Left hindlimb (tissue), 1 donor: ENCODE data around the gene ANKRD2.

Source experiments
- DNase-seq: peaks from one replicate; pipeline ENCODE4 v3.0.0-alpha.2; 2018

ANKRD2 gene

DNA sequence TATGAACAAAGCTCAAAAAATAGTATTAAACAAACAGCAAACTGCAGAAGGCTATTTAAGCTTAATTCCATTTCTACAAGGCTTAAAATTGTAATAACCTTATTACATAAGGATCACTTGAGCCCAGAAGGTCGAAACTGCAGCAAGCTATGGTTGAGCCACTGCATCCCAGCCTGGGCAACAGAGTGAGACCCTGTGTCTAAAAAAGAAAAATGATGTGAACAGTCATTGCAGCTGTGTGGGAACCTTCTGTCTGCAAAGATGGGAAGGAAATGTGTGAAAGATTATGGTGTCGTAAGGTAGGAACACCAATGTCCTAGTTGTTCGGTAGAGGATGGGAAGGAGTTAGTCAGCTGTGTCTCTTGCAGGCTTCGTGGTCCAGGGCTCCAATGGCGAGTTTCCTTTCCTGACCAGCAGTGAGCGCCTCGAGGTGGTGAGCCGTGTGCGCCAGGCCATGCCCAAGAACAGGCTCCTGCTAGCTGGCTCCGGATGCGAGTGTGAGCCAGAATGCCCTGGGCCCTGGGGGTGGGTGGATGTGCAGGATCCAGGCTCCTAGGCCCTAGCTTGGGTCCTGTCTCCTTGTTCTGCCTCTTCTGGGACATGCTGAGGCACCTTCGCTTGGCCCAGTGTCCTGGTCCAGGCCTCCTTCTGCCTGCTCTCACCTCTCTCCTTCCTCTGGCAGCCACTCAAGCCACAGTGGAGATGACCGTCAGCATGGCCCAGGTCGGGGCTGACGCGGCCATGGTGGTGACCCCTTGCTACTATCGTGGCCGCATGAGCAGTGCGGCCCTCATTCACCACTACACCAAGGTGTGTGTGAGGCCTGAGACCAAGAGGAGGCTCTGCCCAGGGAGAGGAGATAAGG, 26.1 kb downstream of the ANKRD2 start:
- no peak for DNase-seq

DNA sequence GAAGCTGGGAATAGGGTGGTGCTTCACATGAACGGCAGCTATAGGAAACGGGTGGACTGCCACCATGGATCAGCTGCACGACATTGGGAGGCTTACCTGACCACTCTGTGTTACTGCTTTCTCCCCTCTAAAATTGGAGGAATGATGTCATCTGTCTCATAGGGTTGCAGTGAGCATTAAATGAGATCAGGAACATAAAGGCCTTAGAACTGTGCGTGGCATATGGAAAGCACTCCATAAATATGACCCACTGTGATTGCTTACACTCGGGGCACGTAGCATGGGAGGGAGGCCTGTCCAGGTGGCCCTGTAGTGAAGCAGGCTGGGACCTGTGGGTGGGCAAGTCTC, 26.7 kb downstream of the ANKRD2 start:
- DNase-seq = no peak

DNA sequence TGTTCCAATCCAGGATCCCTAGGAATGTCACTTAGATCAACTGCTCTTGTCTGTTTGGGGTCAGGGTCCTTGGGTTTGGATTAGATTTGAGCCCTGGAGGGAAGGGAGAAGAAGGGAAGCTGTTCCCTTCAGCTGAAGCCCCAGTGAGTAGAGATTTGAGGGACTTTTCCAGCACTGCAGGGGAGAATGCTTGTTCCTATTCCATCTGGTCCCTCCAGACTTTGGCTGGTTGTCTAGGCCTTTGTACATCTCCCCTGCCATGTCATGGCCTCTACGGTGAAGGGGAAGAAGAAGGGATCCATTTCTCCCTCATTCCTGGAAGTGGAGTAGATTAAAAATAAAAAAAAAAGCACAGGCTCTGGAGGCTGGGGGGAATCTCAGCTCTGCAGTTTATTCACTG, 28.0 kb downstream of the ANKRD2 start:
- DNase-seq = no peak

DNA sequence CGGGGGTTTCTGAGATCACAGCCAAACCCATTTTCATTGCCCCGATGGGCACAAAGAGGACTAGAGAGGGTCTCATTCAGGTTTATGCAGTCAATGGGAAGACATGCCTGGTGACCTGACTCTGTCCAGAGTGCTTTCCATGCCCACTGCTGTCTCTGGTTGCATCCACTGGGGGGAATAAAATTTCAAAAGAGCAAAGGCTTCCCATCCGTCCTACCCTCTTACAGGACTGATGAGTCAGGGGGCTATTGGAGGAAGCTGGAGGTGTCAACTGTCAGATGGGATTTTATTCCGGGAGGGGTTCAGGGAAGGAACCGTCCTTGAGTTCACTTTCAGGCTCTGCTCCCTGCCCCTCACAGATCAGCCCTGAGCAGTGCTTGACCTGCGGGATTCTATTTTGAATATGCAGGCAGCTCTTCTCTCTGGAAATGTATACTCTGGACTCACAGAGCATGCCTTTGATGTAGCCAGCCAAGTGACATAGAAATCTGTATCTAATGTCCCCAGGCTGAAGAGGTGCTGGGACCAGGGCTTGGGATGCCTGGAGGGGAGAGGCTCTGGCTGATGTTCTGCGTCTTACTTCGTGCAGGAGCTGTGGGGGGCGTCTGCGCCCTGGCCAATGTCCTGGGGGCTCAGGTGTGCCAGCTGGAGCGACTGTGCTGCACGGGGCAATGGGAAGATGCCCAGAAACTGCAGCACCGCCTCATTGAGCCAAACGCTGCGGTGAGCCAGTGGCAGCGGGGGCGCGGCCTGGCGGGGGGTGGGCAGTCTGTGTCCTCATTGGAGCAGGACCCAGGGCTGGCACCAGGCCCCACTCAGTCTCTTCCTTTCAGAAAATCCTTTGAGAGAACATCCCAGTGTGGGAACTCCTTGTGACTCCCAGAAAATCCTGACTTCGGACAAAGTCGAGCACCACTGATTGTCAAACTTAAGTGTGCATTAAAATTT, 29.0 kb downstream of the ANKRD2 start:
- DNase-seq = no peak

DNA sequence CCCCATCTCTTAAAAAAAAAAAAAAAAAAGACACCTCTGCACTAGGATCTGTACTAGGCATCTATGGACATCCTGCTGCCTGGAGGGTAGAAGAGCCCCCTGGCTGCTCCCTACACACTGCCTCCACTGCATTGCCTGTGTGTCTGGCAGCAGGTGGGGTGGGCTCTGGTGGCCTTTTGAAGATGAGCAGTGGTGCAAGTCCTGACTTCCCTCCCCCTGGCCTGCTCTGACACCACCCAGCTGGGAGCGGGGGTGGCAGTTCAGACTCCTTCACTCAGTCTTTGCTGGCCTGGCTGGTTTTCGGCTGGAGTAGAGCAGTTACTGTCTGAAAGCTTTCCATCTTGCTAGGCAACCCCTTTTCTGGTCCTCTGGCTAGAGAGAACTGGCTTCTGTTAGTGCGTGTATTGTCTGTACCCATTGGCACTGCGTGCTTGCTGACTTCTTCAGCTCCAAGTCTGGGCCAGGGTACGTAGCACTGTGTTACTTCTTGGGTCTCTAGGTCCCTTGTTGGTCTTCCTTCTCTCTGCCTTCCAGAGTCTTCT, 34.6 kb downstream of the ANKRD2 start:
- DNase-seq = no peak

DNA sequence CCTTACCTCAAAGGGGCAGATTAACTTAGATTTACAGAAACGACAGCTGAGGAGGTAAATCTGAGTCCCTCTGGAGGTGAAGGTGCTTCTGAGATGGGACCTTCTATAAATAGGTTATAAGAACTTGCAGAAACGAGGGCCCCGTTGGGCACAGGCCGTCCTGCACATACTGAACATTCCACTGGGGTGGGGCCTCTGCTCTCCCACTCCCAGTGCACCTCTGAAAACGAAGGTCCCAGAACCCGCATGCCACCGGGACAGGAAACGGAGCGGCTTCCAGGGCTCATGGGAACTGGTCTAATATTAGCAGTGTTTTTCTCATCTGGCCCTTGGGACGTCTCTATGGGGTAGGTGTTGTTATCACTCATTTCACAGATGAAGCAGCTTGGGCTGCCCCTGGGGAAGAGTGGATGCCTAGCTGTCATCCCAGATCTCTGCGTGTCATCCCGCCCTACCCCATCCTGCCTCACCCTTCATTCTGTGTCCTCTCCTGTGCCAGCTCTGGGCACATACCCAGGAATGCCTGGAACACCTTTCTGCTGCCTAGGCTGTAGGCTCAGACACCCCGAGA, 36.5 kb downstream of the ANKRD2 start:
- DNase-seq = no peak

DNA sequence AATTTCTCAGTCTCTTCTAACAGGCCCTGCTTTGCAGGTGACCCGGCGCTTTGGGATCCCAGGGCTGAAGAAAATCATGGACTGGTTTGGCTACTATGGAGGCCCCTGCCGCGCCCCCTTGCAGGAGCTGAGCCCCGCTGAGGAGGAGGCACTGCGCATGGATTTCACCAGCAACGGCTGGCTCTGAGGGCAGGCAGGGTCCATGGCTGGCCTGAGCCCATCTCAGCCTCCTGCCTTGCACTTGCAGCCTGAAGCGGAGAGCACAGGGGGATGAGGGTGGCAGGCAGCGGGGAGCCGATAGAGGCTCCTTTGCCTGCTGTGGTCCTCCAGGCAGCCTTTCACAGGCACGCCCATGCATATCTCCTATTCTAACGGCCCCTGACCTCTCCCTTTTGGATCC, 38.9 kb downstream of the ANKRD2 start:
- DNase-seq = no peak

DNA sequence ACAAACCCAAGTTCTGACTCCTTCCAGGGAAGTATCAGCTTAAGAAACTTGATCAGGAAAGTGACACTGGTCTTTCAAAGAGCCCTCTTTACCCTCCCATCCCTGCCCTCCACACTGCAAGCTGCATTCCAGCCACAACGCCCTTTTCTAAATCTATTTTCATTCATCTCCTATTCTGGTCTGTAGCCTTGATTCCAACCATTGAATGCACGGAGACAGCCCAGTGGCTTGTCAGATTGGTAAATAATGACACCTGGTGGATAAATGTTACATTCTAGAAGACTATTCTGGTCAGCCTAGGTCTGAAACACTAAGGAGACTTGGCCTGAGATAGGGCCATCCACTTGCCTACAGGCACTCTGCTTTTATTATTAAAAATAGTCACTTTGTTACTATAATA, 39.8 kb downstream of the ANKRD2 start:
- DNase-seq = no peak

DNA sequence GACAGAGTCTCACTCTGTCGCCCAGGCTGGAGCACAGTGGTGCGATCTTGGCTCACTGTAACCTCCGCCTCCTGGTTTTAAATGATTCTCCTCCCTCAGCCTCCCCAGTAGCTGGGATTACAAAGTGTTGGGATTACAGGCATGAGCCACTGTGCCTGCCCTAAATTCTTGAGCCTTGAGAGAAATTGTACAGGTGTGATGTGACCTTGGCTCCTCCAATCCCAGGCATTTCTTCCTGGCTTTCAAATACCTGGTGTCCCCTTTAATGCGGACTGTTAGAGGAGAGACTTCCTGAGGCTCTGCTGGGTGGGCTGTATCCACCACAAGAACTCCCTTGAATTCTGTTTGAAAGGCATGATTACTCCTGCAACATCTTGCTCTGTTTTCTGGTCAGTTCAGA, 45.7 kb downstream of the ANKRD2 start:
- DNase-seq = no peak

DNA sequence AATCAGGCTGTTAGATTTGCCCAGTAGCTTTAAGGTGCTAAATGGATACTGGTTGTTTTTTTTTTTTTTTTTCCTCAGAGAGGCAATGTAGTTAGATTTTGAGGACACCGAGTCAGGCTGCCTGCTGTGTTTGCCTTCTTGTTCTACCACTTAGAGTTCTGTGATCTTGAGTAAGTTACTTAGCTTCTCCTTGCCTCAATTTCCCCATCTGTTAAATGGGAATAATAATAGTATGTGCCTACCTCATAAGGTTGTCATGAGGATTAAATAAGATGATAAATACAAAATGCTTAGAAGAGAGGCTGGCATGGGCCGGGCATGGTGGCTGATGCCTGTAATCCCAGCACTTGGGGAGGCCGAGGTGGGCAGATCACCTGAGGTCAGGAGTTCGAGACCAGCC, 46.2 kb downstream of the ANKRD2 start:
- DNase-seq = no peak

DNA sequence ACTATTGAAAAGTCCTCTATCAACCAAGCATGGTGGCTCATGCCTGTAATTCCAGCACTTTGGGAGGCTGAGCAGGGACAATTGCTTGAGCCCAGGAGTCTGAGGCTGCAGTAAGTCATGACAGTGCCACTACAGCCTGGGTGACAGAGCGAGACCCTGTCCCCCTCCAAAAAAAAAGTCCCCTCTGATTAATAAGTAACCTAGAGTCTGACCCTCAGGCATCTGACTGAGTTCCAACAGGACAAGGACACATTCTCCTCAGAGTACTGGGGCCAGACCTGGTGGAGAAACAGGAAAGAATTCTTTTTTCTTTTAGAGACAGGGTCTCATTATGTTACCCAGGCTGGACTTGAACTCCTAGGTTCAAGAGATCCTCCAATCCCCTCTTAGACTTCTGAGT, 50.7 kb downstream of the ANKRD2 start:
- DNase-seq = no peak

DNA sequence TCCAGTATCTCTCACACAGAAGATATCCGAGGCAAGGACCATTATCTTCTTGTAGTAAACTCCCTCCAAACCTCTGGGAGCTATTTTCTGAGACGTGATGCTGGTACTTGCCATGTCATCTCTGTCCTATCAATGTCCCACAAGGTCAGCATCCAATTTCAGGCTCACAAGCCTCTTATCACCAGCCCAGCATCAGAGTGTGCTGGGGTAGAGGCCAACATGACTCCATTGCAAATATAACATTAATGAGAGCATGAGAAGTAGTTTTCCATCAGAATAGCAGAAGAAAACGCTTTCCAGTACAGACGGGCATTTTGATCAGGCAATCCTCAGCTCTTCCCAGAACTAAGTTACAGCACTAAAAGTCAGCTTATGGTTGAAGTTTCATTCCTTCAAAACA, 55.2 kb downstream of the ANKRD2 start:
- DNase-seq = no peak

DNA sequence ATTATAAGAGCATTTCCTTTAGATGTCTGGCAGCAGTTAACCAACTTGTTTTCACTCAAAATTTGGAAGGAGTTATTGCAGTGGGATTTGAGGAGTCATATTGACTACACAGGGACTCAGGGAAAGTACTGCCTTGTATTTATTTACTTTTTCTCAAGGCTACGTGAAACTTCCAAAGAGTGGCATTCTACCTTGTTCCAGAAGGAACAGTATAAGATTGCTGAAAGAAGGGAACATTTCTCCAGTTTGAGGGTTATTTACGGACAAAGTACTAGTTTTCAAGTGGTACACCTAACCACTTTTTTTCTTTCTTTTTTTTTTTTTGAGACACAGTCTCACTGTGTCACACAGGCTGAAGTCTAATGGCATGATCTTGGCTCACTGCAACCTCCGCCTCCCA, 55.6 kb downstream of the ANKRD2 start:
- DNase-seq = no peak

DNA sequence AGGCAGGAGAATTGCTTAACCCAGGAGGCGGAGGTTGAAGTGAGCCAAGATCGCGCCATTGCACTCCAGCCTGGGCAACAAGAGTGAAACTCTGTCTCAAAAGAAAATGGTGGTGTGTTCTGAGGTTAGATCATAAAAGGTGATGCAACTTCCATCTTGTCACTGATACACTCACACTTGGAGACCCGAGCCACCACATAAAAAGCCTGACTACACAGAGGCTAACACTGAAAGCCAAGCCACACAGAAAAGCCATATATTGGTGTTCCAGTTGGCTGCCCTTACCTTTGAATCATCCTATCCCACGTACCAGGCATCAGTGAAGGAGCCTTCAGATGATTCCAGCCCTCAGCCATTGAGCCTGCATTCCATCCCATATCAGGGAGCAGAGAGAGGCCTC, 56.7 kb downstream of the ANKRD2 start:
- no peak for DNase-seq

DNA sequence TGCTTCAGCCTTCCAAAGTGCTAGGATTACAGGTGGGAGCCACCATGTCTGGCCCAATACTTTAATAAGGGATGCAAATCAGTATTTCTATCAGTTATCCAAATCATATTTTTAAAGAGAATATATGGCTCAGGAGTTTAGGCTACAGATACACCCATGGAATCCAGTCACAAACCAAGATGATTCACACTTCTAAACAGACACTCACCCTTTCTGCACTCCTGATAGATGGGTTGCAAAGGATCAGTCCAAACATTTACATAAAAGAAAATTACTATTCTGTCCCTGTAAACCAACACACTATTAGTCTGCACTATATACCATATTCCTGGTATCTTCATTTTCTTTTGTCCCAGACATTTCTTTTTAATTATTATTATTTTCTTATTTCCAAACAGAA, 58.5 kb downstream of the ANKRD2 start:
- no peak for DNase-seq

DNA sequence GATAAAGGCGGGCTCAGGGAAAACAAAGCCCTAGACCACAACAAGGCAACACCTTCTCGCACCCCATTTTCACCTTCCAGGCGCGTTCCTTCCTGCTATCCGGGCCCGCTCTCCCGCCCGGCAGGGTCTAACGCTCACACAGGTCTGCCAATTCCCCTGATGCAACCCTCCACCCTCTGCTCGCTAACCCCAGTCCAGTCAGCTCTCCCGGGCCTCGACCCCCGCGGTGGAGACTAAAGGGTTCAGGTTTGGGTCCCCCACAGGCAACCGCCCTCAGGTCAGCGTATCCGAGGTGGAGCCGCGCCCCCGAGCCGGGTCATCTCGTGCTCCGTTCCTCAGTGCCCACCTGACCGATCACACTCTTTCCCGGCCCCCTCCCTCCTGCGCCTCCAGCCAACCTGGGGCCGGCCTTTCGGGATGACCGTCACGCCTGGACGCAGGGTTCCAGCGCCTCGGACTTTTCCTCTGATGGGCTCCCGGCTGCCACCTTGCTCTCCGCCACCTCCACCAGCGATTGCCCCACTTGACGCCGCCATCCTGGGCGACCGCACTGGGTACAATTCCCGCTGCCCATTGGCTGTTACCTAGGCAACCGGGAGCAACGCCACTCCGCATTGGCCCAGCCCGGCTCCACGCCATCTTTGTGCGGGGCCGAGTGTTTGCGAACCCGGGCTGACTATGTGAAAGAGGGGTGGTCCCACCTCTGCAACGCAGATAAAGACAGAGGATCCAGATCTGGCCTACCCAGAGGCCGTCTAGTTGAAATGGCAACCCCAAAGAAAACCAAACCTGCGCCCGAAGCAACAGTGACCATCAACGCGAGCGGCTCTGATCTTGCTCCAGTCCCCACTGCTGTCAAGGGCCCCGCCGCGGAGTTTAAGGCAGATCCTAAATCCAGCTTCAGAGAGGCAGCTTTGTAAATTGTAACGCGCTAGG, 60.6 kb downstream of the ANKRD2 start, which contains the start of gene MORN4:
TSS of gene MORN4 (minus strand) at position 552 of the 936 bp plus-strand sequence. CDS start 13,847 bp downstream, outside the sequence.
- peak; percentile 94 for DNase-seq
